Muscle of leg (tissue), 11 donors: Measurements from ENCODE around the gene SLA2. TPM values are rescaled to one million over a fixed set of nuclear protein-coding genes. Genes with fewer than 3 reads are reported as not detected.

Source experiments
- DNase-seq: peaks from one replicate; pipeline ENCODE4 v3.0.0; 2013
- H3K27ac ChIP-seq: one replicate; pipeline ENCODE4 v1.5.1; 2013; ENCODE audit warnings: mild to moderate bottlenecking, low read length, control low read depth
- H3K27me3 ChIP-seq: one replicate; pipeline ENCODE4 v1.6.1; 2013; ENCODE audit warnings: low read length; ENCODE audit not compliant: control insufficient read depth, insufficient read depth
- H3K36me3 ChIP-seq: one replicate; pipeline ENCODE4 v1.6.1; 2013; ENCODE audit warnings: low read length; ENCODE audit not compliant: control insufficient read depth, insufficient read depth
- H3K4me1 ChIP-seq: one replicate; pipeline ENCODE4 v1.6.1; 2013; ENCODE audit warnings: low read length; ENCODE audit not compliant: control insufficient read depth, insufficient read depth
- H3K4me3 ChIP-seq: one replicate; pipeline ENCODE4 v1.5.1; 2013; ENCODE audit warnings: low read length, control low read depth
- H3K9me3 ChIP-seq: replicated peaks from 2 replicates; pipeline ENCODE4 v1.6.1; 2013; ENCODE audit warnings: low read depth, low read length; ENCODE audit not compliant: control insufficient read depth
- WGBS: methylation state at CpG from one replicate; pipeline ENCODE4 v1.1.5; 2013; ENCODE audit warnings: missing lambda C conversion rate; ENCODE audit not compliant: insufficient coverage; 5-methylcytosine and 5-hydroxymethylcytosine counted together
- polyA plus RNA-seq, 8 donors: library from polyadenylated mRNA; unstranded; fragments of 120-200 nt; gene quantifications; one replicate each; pipeline versions ENCODE4 v1.2.1 to v1.2.3, GENCODE V29; 2013; ENCODE audit warnings: inconsistent platforms in 1 of 8, low replicate concordance in 1 of 8; ENCODE audit not compliant: insufficient read length in 8 of 8, insufficient read depth in 1 of 8
- total RNA-seq: library from RNA; stranded (reverse); fragments of 120-200 nt; gene quantifications from one replicate; pipeline ENCODE4 v1.2.4, GENCODE V29; 2013

SLA2 gene
- total and polyA plus RNA-seq, 9 donors = 0.09 to 0.37 (median 0.24) TPM

DNA sequence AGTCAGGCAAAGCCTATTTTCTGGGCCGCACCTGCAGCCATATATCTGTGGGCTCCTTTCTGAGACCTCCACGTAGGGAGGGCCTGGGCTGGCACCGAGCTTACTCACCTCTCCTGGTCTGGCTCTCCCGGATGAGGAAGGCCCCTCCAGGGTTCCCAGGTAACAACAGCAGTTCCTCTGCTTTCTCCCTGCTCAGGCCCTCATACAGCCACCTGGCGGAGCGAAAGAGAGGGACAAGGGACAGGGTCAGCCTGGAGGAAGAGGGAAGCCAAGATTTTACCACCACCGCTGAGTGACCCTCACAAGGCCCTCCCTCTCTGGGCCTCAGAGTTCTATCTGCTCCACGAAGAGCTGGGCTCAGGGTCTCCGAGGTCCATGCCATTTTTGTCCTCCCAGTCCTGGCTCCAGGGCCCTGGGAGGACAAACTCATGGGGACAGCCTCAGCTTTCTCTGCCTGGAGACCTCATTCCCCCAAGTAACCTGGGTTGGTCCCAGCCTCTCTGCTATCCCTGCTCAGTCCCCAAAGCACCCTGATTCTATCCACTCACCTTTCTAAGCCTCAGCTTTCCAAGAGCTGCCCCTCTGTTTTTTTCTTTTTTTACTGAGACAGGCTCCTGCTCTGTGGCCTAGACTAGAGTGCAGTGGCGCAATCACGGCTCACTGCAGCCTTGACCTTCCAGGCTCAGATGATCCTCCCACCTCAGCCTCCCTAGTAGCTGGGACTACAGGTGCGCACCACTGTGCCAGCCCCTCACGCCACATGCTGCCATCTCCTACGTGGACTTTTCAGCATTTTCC lies 13.3 kb downstream of the SLA2 start:
- H3K36me3 ChIP-seq = no peaks in the 10 kb centered on the region
- no peak overlapping the region for H3K27ac ChIP-seq
- no peaks in the 10 kb centered on the region for H3K4me1 ChIP-seq
- DNase-seq = no peak
- no peak overlapping the region for H3K4me3 ChIP-seq
- WGBS = 66% methylated on average over 11 of the region's 14 CpGs
- H3K9me3 ChIP-seq = no peaks in the 10 kb centered on the region
- H3K27me3 ChIP-seq = no peaks in the 10 kb centered on the region

DNA sequence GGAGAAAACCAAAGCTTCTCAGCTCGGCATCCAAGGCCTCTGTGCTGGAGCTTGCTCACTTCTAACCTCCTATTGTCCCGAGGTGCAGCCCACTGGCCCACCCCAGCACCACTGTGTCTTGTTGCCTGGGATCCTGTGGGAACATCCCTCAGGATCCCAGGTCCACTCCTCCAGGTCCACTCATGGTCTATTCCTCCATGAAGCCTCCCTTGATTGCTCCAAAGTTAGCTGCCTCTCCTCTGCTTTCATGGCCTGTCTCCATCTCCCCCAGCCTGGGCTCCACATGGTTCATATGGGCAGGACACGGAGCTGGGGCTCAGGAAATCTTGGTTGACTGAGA lies 13.9 kb downstream of the SLA2 start:
- H3K9me3 ChIP-seq = no peaks in the 10 kb centered on the region
- DNase-seq = no peak
- H3K27ac ChIP-seq = no peak overlapping the region
- H3K27me3 ChIP-seq = no peaks in the 10 kb centered on the region
- 68% methylated on average over 3 of the region's 3 CpGs for WGBS
- H3K4me1 ChIP-seq = no peaks in the 10 kb centered on the region
- no peaks in the 10 kb centered on the region for H3K36me3 ChIP-seq
- H3K4me3 ChIP-seq = no peak overlapping the region

DNA sequence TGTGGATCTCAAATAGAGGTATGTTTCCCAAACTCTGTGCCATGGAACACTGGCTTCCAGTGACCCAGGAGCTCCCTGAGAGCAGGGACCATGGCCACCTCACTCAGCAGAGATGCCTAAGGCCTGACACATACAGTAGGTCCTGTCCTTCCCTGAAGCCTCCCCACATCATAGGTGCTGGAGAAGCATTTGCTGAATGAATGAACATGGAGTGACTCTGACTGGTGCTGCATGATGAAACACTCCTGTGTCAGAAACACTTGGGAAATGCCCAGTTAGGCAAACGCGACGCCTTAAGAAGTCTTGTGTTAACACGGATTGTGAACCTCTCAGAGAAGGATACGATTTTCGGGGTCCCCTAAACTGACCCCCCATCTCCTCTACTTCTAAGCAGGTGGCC lies 14.3 kb downstream of the SLA2 start:
- Histone ChIP-seq H3K4me3 (no peak overlapping the region), H3K27ac (no peak overlapping the region), H3K4me1 (no peaks in the 10 kb centered on the region), H3K9me3 (no peaks in the 10 kb centered on the region), H3K36me3 (no peaks in the 10 kb centered on the region), H3K27me3 (no peaks in the 10 kb centered on the region)
- no peak for DNase-seq
- 88% methylated on average over 6 of the region's 6 CpGs for WGBS

DNA sequence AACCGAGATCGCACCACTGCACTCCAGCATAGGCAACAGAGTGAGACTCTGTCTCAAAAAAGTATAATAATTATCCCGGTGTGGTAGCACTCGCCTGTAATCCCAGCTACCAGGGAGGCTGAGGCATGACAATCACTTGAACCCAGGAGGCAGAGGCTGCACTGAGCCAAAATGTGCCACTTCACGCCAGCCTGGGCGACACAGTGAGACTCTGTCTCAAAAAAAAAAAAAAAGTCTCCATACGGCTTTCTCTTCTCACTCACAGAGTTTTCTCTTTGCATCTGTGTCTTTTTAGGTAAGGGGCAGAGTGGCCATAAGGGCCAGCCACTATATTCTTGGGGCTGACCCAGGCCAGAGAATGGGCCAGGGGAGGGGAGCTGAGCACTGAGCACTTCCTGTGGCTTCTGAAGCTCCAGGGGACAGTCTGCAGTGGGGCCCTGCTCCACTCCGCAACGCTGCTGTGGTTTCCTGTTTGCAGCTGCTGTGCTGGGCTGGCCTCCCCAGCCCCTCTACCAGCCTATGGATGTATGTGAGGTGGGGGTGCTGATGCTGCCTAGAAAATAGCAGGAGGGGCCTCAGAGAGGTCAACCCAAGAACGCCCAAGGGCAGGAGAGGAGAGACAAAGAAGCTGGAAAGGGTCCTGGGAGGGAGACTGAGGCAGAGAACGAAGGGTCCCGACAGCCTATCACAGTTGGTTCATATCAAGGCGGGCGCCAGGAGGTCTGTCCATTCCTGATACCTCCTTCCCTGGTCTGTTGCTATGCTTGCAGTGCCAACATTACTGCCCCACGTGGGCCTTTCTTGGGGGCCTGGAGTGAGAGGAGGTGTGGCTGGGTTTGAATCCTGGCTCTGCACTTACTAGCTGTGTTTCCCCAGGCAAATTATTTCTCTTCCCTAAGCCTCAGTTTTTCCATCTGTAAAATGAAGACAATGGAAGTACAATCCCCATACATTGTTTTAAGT lies 16.0 kb downstream of the SLA2 start:
- Histone ChIP-seq H3K36me3 (no peaks in the 10 kb centered on the region), H3K9me3 (no peaks in the 10 kb centered on the region), H3K27ac (no peak overlapping the region), H3K4me1 (no peaks in the 10 kb centered on the region), H3K27me3 (no peaks in the 10 kb centered on the region), H3K4me3 (no peak overlapping the region)
- 79% methylated on average over 6 of the region's 15 CpGs for WGBS
- DNase-seq = no peak

DNA sequence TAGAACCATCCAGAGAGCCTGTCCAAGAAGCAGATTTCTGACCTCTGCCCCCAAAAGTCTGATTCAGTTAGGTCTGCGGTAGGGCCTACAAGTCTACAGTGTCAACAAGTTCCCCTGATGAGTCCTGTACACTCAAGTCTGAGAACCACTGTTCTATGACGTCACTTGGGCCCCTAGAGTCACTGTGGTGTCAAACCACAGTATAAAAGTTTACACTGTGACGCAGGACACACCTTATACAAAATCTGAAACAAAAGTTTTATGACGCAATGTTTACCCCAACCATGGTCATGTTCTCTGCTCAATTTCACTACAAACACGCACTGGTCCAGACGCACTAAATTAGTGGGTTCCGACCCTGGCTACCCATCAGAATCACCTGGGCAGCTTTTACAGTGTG lies 17.9 kb downstream of the SLA2 start:
- no peaks in the 10 kb centered on the region for H3K36me3 ChIP-seq
- H3K4me1 ChIP-seq = no peaks in the 10 kb centered on the region
- DNase-seq = no peak
- H3K27ac ChIP-seq = no peak overlapping the region
- H3K9me3 ChIP-seq = no peaks in the 10 kb centered on the region
- H3K4me3 ChIP-seq = no peak overlapping the region
- WGBS = 91% methylated on average over 6 of the region's 7 CpGs
- no peaks in the 10 kb centered on the region for H3K27me3 ChIP-seq

DNA sequence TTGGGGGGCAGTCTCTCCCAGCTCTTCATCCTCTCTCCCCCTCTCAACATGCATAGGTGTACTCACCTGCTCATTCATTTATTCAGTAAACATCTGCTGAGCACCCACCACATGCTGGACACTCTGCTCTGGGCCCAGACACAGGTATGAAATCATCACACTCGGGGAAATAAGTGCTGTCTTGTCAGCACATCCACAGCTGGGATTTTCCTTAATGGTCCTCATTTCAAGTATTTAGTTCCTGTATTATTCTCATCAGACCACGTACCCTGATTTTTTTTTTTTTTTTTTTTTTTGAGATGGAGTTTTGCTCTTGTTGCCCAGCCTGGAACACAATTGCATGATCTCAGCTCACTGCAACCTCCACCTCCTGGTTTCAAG lies 21.1 kb downstream of the SLA2 start:
- no peaks in the 10 kb centered on the region for H3K9me3 ChIP-seq
- H3K4me1 ChIP-seq = no peaks in the 10 kb centered on the region
- 86% methylated on average over 1 of the region's 2 CpGs for WGBS
- no peaks in the 10 kb centered on the region for H3K27me3 ChIP-seq
- H3K36me3 ChIP-seq = no peaks in the 10 kb centered on the region
- H3K4me3 ChIP-seq = no peak overlapping the region
- no peak overlapping the region for H3K27ac ChIP-seq
- no peak for DNase-seq

DNA sequence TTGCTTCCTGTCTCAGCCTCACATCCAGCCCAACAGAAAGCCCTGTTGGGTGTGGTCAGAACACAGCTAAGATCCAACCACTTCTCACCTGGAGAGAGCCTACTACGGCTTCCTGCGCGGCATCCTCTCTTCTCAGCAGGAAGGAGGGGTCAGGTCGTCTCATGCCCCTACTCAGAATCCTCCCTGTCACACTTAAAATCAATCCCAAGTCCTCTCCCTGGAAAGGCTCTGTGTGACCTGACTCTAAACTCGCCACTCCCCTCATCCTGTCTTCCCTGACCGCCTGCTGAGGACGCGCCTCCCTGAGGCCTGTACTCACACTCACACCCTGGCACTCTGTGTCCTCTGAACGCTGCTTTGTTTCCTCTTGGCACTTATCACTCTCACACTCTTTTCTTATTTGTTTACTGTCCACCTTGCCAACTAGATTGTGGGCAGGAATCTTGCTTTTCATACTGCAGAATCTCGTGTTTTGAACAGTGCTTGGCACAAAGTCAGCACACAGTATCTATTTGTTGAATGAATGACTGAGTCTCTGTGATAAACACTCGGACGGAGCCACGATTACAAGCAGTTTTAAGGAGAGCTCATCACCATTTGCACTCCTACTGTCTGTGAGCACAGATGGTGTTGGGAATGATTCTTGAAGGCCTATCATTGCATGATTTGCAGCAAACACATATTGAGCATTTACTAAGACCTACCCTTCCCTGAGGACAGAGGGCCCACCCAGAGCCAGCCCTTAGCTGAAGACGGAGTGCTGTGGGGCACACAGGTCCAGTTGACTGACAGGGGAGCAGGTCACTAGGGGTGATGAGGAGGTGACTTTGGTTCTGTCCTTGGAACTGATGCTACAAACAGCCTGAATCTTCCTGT lies 21.7 kb downstream of the SLA2 start:
- Histone ChIP-seq H3K4me1 (no peaks in the 10 kb centered on the region), H3K9me3 (no peaks in the 10 kb centered on the region), H3K27ac (no peak overlapping the region), H3K27me3 (no peaks in the 10 kb centered on the region), H3K4me3 (no peak overlapping the region), H3K36me3 (no peaks in the 10 kb centered on the region)
- DNase-seq = no peak
- WGBS = 40% methylated on average over 10 of the region's 14 CpGs

DNA sequence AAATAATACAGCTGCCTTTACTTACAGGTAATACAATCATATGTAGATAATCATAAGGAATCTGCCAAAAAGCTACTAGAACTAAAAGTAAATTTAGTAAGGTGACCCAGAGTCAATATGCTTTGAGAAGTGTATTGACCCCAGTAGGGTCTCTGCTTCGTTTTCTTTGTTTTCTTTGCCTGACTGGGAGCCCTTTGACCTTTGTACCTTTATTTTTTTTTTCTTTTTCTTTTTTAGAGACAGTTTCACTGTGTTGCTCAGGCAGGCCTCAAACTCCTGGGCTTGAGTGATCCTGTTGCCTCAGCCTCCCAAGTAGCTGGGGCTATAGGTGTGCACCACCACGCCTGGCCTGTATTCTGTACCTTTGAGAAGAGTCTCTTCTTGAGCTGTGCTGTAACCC lies 22.6 kb downstream of the SLA2 start:
- Histone ChIP-seq H3K36me3 (no peaks in the 10 kb centered on the region), H3K27me3 (no peaks in the 10 kb centered on the region), H3K9me3 (no peaks in the 10 kb centered on the region), H3K4me1 (no peaks in the 10 kb centered on the region), H3K27ac (no peak overlapping the region), H3K4me3 (no peak overlapping the region)
- no CpG with 5 or more reads among the region's 2 CpGs for WGBS
- DNase-seq = no peak

DNA sequence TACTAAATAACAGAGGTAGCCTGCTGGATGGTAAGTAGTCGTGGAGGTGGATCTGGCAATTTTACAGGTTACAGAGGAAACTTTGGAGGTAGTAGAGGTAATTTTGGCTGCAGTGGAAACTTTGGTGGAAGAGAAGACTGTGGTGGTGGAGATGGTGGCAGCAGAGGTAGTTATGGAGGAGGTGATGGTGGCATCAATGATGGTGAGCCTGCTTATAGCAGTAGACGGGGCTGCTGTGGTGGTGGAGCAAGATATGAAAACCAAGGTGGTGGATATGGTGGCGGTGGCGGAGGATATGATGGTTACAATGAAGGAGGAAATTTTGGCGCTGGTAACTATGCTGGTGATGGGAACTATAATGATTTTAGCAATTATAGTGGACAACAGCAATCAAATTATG lies 25.1 kb downstream of the SLA2 start:
- Histone ChIP-seq H3K4me3 (no peak overlapping the region), H3K36me3 (no peaks in the 10 kb centered on the region), H3K9me3 (no peaks in the 10 kb centered on the region), H3K4me1 (no peaks in the 10 kb centered on the region), H3K27ac (no peak overlapping the region), H3K27me3 (no peaks in the 10 kb centered on the region)
- 87% methylated on average over 5 of the region's 5 CpGs for WGBS
- DNase-seq = no peak
